ENCODE data around the gene ATP8A1.

The ATP8A1 gene

DNA sequence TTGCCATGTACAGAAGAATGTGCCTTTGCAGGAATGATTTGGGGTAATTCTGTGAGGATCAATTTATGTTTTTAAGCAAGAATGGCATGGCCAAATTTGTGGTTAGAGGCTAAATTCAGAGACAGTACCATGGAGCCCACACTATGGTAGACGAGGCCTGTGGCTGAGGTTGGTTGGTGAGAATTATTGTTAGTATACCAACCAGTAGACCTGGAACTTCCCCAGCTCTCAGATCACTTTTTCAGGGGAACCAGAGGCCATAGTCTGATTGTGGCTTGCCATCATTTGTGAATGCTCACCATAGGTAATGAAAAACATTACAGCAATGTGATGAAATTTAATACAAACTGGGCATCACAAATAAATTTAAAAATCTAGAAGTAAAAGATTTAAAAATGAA, 203.3 kb downstream of the ATP8A1 start:
- Histone ChIP-seq H3K4me1 (ENCODE audit: control insufficient read depth, insufficient read depth, low read length) (no peaks in the 10 kb centered on the region), H3K4me2 (ENCODE audit: low read length) (no peak overlapping the region), H3K27me3 (ENCODE audit: control insufficient read depth, insufficient read depth, low read length) (no peaks in the 10 kb centered on the region), H3K4me3 (ENCODE audit: low read length) (no peak overlapping the region), H3K36me3 (ENCODE audit: insufficient read depth, low read length) (no peaks in the 10 kb centered on the region), H3K9ac (ENCODE audit: low read depth, low read length) (no peak overlapping the region), H3K9me3 (replicated peaks; ENCODE audit: low read length) (no peaks in the 10 kb centered on the region)

DNA sequence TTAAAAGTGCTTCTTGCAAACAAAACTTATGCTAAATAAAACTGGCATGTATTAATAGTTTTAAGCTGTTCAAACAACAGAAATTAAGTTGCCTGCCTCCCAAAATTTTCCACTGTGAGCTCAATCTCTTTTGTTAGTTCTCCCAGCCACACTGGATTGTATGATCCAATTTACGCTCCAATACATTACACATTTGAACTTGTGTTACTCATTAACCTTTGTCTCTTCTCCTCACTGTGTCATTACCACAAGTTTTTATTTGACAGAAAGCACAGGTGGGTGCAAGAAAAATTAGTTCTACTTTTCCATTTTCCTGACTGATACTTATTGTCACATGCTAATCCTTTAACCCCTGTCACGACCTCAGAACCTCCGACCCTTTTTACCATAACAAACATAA, 204.1 kb downstream of the ATP8A1 start:
- Histone ChIP-seq H3K27me3 (ENCODE audit: control insufficient read depth, insufficient read depth, low read length) (no peaks in the 10 kb centered on the region), H3K4me3 (ENCODE audit: low read length) (no peak overlapping the region), H3K4me1 (ENCODE audit: control insufficient read depth, insufficient read depth, low read length) (no peaks in the 10 kb centered on the region), H3K36me3 (ENCODE audit: insufficient read depth, low read length) (no peaks in the 10 kb centered on the region), H3K9ac (ENCODE audit: low read depth, low read length) (no peak overlapping the region), H3K9me3 (replicated peaks; ENCODE audit: low read length) (no peaks in the 10 kb centered on the region), H3K4me2 (ENCODE audit: low read length) (no peak overlapping the region)

DNA sequence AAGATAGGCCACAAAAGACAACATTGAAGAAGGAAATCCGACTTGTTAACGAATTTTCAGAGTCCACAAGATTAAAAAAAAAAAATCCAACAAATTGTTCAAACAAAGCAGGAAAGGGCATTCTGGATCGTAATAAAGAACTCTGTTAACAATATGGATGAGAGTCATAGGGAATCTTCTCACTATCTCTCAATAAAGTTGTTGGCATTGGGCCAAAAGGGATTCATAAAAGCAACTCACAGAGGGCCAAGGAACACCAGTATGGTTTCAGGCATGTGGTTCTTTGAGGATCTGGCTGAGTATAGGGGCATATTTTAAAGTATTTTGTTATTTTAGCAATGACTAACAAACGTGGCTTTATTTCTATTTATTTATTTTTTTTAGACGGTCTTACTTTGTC, 210.1 kb downstream of the ATP8A1 start:
- Histone ChIP-seq H3K27me3 (ENCODE audit: control insufficient read depth, insufficient read depth, low read length) (no peaks in the 10 kb centered on the region), H3K4me3 (ENCODE audit: low read length) (no peak overlapping the region), H3K4me2 (ENCODE audit: low read length) (no peak overlapping the region), H3K4me1 (ENCODE audit: control insufficient read depth, insufficient read depth, low read length) (no peaks in the 10 kb centered on the region), H3K36me3 (ENCODE audit: insufficient read depth, low read length) (no peaks in the 10 kb centered on the region), H3K9ac (ENCODE audit: low read depth, low read length) (no peak overlapping the region), H3K9me3 (replicated peaks; ENCODE audit: low read length) (no peaks in the 10 kb centered on the region)

DNA sequence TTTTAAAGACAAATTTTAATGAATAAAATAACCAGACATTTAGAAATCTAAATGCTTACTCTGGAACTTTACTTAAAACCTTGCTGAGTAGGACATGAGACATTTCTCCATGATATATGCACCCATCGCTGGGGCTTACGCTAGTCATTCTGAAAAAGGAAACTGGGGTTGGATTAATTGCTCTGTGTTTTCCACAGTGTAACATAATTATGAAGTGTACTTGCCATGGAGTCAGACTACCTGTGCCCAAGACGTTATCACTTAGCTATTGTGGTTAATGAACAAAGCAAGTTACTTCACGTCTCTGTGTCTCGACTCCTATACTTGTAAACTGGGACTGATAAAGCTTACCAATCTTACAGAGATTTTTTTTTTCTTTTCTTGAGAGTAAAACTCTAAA, 211.9 kb downstream of the ATP8A1 start:
- no peak overlapping the region for H3K4me3 ChIP-seq (ENCODE audit: low read length)
- no peaks in the 10 kb centered on the region for H3K36me3 ChIP-seq (ENCODE audit: insufficient read depth, low read length)

DNA sequence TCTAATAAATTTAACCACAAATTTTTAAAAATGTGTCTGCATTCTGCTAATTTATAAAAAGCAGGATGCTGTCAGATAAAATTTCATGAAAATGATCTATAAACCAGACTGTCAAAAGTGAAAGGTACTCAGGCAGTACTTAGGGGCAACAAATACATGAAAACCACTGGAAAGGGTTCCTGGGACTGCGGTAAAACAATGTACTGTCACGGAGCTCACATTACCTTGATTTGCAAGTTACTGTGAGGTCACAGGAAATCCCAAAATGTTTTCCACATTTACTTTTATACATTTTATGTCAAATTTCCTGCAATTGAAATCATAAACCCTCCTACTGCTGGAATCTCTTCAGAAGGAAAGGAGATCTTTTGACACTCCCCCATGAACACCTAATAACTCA, 214.3 kb downstream of the ATP8A1 start:
- Histone ChIP-seq H3K9ac (ENCODE audit: low read depth, low read length) (no peak overlapping the region), H3K4me2 (ENCODE audit: low read length) (no peak overlapping the region), H3K36me3 (ENCODE audit: insufficient read depth, low read length) (no peaks in the 10 kb centered on the region), H3K9me3 (replicated peaks; ENCODE audit: low read length) (no peaks in the 10 kb centered on the region), H3K27me3 (ENCODE audit: control insufficient read depth, insufficient read depth, low read length) (peaks cover 5% of the 10 kb centered on the region), H3K4me3 (ENCODE audit: low read length) (no peak overlapping the region), H3K4me1 (ENCODE audit: control insufficient read depth, insufficient read depth, low read length) (no peaks in the 10 kb centered on the region)

More for the DNA sequence above, 211.9 kb downstream of the ATP8A1 start:
- no peaks in the 10 kb centered on the region for H3K27me3 ChIP-seq (ENCODE audit: control insufficient read depth, insufficient read depth, low read length)
- no peaks in the 10 kb centered on the region for H3K4me1 ChIP-seq (ENCODE audit: control insufficient read depth, insufficient read depth, low read length)
- H3K9me3 ChIP-seq (replicated peaks; ENCODE audit: low read length): no peaks in the 10 kb centered on the region
- no peak overlapping the region for H3K4me2 ChIP-seq (ENCODE audit: low read length)
- no peak overlapping the region for H3K9ac ChIP-seq (ENCODE audit: low read depth, low read length)

DNA sequence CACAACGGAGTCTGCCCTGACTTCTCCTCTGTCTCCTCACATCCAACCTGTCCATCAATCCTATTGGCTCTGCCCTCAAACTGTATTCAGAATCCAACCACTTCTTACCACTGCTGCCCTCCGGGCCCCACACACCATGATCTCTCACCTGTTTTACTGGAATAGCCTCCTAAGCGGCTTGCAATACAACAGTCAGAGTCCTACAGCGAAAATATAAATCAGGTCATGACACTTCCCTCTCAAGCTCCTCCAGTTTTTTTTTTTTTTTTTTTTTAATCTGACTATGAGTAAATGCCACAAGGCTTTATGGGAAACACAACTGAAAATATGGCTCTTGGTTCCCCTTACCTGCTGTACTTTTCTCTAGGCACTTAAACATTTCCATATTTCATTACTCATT, 216.8 kb downstream of the ATP8A1 start:
- no peak overlapping the region for H3K4me3 ChIP-seq (ENCODE audit: low read length)
- H3K4me1 ChIP-seq (ENCODE audit: control insufficient read depth, insufficient read depth, low read length): no peaks in the 10 kb centered on the region
- H3K4me2 ChIP-seq (ENCODE audit: low read length): no peak overlapping the region
- H3K27me3 ChIP-seq (ENCODE audit: control insufficient read depth, insufficient read depth, low read length): peaks cover 6% of the 10 kb centered on the region
- no peaks in the 10 kb centered on the region for H3K9me3 ChIP-seq (replicated peaks; ENCODE audit: low read length)
- no peaks in the 10 kb centered on the region for H3K36me3 ChIP-seq (ENCODE audit: insufficient read depth, low read length)
- H3K9ac ChIP-seq (ENCODE audit: low read depth, low read length): no peak overlapping the region

DNA sequence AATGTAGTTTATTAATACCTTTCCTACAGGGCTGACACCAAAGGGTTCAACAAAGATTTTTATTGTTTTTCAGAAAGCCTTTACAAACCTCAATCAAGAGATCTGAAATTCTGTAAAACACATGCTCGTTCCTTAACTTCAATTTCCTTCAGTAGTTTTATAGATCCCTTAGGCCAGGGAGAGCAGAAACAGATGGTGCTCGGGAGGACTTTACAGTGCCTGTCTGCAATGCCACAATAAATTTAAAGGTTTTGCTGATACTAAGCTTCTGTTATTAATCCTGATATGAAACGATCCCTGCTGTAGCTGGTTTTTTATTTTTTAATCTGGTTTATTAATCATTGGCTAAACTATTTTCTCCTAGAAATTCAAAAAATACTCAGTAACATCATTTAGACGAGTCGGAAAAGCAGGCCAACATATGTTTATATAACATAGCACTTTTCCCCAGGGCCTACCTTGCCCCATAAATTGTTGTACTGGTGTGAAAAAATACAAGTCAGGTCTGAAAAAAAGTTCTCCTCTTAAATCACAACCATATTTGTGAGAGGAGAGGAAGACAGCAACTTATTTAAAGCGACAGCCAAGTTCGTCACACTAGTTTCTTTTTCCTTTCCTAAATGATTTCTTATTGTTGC, 219.9 kb downstream of the ATP8A1 start:
- Histone ChIP-seq H3K4me1 (ENCODE audit: control insufficient read depth, insufficient read depth, low read length) (no peaks in the 10 kb centered on the region), H3K4me3 (ENCODE audit: low read length) (no peak overlapping the region), H3K9ac (ENCODE audit: low read depth, low read length) (no peak overlapping the region), H3K36me3 (ENCODE audit: insufficient read depth, low read length) (no peaks in the 10 kb centered on the region), H3K4me2 (ENCODE audit: low read length) (no peak overlapping the region), H3K9me3 (replicated peaks; ENCODE audit: low read length) (no peaks in the 10 kb centered on the region), H3K27me3 (ENCODE audit: control insufficient read depth, insufficient read depth, low read length) (peaks cover 6% of the 10 kb centered on the region)

DNA sequence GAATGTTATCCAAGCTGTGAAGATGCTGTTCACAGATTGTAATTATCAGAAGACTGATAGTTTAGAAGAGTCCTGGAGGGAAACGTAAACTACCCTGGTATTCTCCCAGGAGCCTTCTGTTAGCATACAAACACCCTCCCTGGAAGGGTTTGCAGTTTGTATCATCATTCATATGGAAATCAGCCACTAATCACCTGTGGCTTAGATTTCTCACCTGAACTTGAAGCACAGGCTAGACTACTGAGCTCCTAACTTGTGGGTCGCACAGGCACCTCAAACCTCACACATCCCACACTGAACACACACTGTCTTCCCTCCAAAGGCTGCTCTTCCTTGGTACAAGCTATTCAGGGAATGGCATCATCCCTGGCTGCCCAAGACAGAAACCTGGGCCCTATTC, 228.9 kb downstream of the ATP8A1 start:
- H3K4me1 ChIP-seq (ENCODE audit: control insufficient read depth, insufficient read depth, low read length): no peaks in the 10 kb centered on the region
- H3K27me3 ChIP-seq (ENCODE audit: control insufficient read depth, insufficient read depth, low read length): no peaks in the 10 kb centered on the region
- no peaks in the 10 kb centered on the region for H3K9me3 ChIP-seq (replicated peaks; ENCODE audit: low read length)
- no peak overlapping the region for H3K4me2 ChIP-seq (ENCODE audit: low read length)
- H3K36me3 ChIP-seq (ENCODE audit: insufficient read depth, low read length): no peaks in the 10 kb centered on the region
- no peak overlapping the region for H3K4me3 ChIP-seq (ENCODE audit: low read length)
- H3K9ac ChIP-seq (ENCODE audit: low read depth, low read length): no peak overlapping the region

DNA sequence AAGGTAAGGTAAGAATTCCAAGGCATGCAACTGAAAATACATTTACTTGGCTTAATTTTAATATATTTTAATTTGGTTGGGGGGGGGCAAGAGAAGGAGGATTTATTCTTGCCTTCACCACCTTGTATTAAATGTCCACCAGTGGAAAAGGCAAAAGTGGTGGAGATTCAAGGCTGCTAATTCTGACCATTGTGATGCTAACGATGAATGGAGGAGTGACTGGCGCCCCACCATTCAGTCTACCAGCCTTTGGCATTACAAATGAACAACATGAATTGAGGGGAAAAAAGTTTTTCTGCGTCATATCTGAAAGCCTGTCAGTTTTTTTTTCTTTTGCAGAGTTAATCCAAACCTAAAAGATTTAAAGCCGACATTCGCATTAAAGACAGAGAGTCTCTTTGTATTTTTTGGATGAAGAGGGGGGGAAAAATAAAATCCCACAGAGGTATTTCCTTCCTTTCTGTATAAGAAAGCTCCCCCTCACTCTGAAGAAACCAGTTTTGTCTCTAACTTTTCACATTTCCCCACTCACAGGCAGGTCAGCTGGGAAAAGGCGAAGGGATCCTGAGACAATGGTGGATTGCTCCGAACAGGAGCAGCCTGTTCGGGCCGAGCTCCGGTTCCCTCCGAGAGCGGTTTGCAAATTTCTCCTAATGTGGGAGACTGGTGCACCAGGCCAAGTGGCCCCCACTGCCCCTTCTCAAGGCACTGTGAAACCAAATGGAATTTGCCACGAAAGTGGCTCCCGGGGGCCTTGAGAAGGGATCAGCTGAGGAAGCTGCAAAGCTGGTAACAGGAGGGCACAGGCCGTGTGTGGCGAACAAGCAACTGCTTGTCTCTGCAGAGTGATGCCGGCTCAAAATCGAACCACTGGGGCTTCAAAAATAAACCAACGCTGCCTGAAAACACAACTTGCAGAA, 231.5 kb downstream of the ATP8A1 start:
- H3K9ac ChIP-seq (ENCODE audit: low read depth, low read length): no peak overlapping the region
- H3K4me2 ChIP-seq (ENCODE audit: low read length): no peak overlapping the region
- no peaks in the 10 kb centered on the region for H3K9me3 ChIP-seq (replicated peaks; ENCODE audit: low read length)
- H3K4me3 ChIP-seq (ENCODE audit: low read length): no peak overlapping the region
- no peaks in the 10 kb centered on the region for H3K4me1 ChIP-seq (ENCODE audit: control insufficient read depth, insufficient read depth, low read length)
- no peaks in the 10 kb centered on the region for H3K36me3 ChIP-seq (ENCODE audit: insufficient read depth, low read length)
- H3K27me3 ChIP-seq (ENCODE audit: control insufficient read depth, insufficient read depth, low read length): no peaks in the 10 kb centered on the region

DNA sequence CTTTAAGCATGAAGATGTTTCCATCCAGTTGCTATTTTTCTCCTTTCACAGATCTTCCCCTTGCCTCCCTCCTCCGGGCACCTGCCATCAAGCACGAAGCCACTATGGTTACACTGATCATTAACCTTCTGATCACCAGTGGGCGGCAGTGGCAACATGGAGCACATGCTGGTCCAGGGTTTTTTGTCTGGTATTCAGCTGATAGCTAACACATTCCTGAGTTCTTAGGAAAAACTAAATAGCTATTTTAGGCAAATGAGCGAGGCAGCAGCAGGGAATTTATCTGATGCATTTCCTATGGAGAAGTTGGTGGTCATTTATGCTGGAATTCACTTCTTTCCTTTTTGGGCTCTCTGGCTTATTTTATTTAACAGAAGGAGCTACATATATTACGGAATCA, 236.8 kb downstream of the ATP8A1 start:
- Histone ChIP-seq H3K36me3 (ENCODE audit: insufficient read depth, low read length) (no peaks in the 10 kb centered on the region), H3K9ac (ENCODE audit: low read depth, low read length) (no peak overlapping the region), H3K9me3 (replicated peaks; ENCODE audit: low read length) (no peaks in the 10 kb centered on the region), H3K27me3 (ENCODE audit: control insufficient read depth, insufficient read depth, low read length) (no peaks in the 10 kb centered on the region), H3K4me3 (ENCODE audit: low read length) (no peak overlapping the region), H3K4me2 (ENCODE audit: low read length) (no peak overlapping the region), H3K4me1 (ENCODE audit: control insufficient read depth, insufficient read depth, low read length) (no peaks in the 10 kb centered on the region)

DNA sequence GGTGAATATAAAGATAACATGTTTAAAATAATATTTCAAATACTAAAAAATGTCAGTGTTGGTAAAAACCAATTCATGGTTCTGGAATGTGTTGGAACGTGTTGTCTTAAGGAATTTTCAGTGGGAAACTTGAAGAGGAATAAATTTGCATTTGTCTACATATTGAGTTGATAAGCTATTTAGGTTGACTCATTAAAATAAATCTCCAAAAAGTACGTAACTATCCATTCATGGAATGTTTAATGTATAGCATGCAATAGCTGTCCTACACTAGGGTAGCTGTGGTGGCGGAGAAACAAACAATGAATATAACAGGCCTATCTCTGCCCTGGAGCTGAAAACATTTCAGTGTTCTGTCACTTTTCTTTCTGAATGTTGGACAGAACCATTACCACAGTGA, 239.4 kb downstream of the ATP8A1 start:
- Histone ChIP-seq H3K4me1 (ENCODE audit: control insufficient read depth, insufficient read depth, low read length) (peaks cover 3% of the 10 kb centered on the region), H3K4me3 (ENCODE audit: low read length) (no peak overlapping the region), H3K9ac (ENCODE audit: low read depth, low read length) (no peak overlapping the region), H3K9me3 (replicated peaks; ENCODE audit: low read length) (no peaks in the 10 kb centered on the region), H3K4me2 (ENCODE audit: low read length) (no peak overlapping the region), H3K36me3 (ENCODE audit: insufficient read depth, low read length) (no peaks in the 10 kb centered on the region), H3K27me3 (ENCODE audit: control insufficient read depth, insufficient read depth, low read length) (no peaks in the 10 kb centered on the region)

DNA sequence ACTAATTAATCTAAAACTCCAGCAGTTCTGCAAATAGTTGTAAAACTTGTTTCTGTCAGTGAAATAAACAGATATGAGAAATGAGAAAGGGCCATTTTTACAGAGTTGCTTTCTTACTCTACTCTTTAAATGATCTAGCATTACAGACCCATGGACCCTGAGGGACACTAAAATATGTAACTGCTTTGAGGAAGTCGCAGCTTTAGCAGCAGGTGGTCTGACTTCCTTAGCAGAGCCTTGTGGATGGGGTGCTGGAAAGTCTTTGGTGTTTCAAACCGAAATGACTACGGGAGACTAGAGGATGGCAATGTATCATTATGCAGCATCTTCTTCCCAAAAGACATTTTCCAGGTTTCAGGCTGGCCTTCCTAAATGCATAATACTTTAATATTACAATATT, 240.9 kb downstream of the ATP8A1 start:
- H3K36me3 ChIP-seq (ENCODE audit: insufficient read depth, low read length): no peaks in the 10 kb centered on the region
- H3K4me3 ChIP-seq (ENCODE audit: low read length): no peak overlapping the region
- H3K27me3 ChIP-seq (ENCODE audit: control insufficient read depth, insufficient read depth, low read length): no peaks in the 10 kb centered on the region
- peaks cover 13% of the 10 kb centered on the region for H3K4me1 ChIP-seq (ENCODE audit: control insufficient read depth, insufficient read depth, low read length)
- no peaks in the 10 kb centered on the region for H3K9me3 ChIP-seq (replicated peaks; ENCODE audit: low read length)
- H3K4me2 ChIP-seq (ENCODE audit: low read length): no peak overlapping the region
- no peak overlapping the region for H3K9ac ChIP-seq (ENCODE audit: low read depth, low read length)

Data from skeletal muscle satellite cell (primary cell).